Islet precursor cell (in vitro differentiated cells): Measurements from ENCODE around the gene C3orf52.

Experiments used
- DNase-seq: peaks from one replicate; pipeline ENCODE4 v3.0.0-alpha.2; 2018

Gene C3orf52

DNA sequence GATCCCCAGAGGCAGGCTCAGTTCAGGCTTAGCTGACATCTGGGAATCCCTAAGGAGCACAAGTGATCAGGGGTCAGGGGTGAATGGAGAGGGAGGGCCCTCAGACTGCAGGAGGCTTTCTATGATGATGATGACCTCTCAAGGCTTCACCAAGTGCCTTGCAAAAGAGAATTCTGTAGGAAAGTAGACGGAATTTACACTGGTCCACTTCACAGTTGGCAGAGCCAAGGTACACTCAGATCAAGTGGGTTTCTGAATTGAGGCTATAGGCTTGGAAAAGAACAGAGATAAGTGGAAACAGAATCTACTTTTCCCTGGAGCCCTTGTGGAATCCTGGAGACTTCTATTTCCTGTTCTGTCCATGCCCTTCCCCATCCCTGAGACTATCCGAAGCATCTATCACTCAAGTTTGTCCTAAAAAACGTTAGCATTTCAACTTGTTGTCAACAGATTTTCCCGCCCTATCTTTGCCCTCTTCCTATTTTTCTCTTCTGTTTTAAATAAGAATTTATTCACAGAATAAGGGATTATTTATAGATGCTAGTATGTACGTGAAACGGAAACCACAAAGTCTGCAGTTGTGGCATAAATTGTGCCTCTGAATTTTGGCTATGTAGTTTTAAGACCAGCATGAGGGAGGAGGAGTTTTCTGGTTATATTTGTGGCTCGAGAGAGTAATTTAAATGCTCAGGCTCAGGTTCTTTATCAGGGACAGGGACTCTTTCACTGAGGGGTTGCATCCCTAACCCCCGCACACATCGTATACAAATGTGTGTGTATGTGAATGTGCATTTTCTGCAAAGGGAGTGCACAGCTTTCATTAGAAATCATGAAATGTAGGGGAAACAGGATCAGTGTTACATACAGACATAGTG lies 34.0 kb downstream of the C3orf52 start:
- DNase-seq, result no peak

GRCh38 chr3:112121577-112122547 lies 35.7 kb downstream of the C3orf52 start:
- no peak for DNase-seq

DNA sequence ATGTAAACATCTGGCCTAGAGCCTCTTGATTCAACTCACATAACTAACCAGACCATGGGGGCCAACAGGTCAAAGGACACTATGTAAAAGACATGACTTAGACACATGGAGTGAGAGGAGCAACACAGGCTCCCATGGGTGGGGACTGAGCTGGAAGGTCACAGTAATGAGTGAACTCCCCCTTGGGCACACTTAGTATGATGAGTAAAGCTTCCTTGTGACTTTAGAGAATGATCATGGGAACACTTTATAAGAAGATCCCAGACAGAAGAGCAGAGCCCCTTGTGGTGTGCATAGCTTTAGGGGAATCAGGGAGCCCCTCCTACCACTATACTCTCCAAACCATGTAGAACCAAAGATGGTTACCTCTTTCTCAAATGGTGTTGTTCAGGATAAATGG lies 36.7 kb downstream of the C3orf52 start:
- no peak for DNase-seq

DNA sequence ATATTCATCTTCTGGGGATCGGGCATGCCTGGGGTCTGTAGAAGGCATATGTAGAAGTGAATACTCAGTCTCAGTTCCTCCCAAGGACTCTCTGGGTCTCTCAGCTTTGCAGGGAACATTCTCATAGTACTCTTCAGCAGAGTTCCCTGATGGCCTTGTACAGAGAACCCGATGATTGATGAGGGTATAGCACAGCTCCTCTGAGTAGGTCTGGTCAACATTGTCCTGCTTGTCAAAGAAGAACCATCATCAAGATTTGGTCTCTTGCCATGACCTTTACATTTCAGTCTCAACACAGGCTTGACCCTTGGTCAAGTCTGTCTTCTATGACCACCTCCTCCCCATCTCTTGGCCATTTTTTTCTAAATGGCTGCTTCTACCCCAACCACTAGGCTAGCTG lies 37.4 kb downstream of the C3orf52 start:
- DNase-seq, result no peak

DNA sequence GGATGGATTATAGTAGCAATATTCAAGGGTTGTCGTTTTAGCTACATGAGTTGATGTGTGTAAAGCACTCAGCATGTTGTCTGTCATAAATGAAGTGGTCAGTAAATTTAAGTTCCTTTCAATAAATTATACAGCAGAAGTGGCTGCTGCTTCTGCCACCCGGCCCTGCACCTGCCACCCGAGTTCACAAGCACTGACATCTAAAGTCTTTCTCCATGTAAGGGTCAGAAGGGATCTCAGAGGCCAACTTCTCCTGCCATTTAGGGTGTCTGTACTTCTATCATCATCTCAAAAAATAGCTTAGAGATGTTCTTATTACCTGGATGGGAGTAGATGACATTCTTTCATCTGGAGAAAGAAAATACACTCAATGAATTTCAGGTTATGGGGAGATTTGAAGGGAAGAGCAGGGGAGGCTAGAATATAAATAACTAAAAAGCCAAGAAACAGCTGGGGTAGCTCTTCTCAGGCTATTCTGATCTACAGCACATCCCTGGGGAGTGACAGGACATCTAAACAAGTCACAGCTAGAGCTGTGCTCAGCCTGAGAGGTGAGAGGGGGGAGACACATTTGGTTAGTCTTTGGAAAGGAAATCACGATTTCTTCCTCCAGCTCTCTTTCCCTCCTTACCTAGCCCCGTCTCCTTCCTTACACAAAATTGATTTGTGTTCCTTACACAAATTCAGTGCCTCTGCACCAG lies 38.9 kb downstream of the C3orf52 start:
- no peak for DNase-seq

DNA sequence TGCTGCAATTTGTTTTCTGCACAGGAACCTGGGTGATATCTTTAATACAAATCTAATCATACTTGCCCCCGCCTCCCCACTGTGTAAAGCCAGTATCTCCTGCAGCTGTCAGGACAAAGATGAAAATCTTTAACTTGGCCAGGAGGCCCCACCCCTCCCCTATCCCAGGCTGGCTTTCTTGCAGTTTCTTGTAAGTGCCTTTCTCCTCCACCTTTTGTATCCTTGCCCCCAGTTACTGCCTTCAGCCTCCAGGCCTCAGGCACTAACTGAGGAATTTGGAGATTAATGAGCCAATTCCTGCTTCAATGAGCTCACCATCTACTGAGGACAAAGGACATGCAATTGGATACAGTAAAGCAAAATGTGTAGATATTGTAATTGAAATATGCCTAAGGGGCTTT lies 40.3 kb downstream of the C3orf52 start:
- peak; percentile 91 for DNase-seq

- DNase-seq, result no peak
Observed at GRCh38 chr3:112127522-112128494, 41.6 kb downstream of the C3orf52 start.

GRCh38 chr3:112128843-112129727 lies 42.9 kb downstream of the C3orf52 start:
- DNase-seq, result peak; percentile 61

GRCh38 chr3:112129925-112130637 lies 43.9 kb downstream of the C3orf52 start:
- no peak for DNase-seq

DNA sequence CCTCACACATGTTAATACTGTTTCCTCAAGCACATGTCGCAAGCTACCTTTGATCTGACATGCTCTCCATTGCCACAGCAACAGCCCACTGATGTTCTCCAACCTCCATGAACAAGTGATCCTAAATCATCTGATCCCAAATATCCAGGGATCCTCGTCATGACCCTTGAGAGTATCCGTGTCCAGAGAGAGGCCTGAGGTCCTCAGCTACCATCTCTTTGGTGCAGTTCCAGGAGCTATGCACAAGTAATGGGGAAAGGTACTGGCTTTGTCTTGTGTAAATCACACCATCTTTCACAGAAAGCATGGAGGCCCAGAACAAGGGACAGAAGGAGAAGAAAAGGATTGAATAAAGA lies 44.4 kb downstream of the C3orf52 start:
- no peak for DNase-seq

DNA sequence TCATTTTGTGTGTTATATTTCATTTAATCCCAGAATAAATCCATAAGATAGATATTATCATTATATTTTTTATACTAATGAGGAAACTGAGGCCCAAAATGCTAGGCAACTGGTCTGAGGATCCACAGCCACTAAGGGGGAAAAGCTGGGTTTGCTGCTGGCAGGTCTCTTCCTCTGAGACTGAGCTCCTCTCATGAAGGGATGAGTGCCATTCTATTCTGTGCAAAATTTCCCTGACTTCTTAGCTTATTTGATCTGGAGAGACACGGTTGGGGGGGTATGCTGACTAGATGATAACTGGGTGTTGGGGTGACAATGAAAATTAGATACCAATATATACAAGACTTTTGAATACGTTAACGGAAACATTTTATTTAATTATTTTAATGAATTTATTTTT lies 44.9 kb downstream of the C3orf52 start:
- no peak for DNase-seq

DNA sequence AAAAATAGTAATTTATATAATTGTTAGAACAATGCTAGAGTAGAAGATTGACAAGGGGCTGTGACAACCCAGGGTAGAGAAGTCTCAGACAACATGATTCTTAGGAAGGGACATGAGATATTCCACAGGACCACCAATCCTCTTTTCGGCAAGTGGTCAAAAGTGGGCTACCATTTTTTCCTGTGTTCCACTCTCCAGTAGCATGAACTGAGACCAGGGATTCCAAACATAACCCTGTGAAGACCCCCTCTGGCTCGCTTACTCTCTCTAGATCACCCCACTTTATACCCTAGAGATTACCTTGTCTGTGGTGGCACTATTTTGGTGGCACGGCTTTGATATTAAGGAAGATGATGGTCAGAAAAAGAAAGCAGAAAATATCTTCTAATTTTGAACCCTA lies 45.9 kb downstream of the C3orf52 start:
- DNase-seq, result no peak

DNA sequence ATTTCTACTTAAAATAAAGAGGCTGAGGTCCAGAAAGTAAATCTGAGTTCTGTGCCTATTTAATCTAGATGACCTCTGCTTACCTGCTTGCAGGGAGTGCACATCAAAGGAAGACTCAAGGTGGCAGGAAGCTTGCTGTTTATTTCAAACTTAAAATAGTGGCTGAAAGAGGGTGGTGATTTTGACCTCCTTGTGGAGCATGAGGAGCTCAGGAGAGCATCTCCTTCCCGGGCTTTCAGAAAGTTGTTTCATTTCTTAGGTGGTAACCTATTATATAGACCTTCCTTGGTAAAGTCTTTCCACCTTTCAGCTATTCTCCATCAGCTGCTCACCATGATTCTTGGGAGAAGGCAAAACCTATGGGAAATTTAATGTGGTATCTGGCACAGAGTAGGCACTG lies 46.4 kb downstream of the C3orf52 start:
- no peak for DNase-seq

DNA sequence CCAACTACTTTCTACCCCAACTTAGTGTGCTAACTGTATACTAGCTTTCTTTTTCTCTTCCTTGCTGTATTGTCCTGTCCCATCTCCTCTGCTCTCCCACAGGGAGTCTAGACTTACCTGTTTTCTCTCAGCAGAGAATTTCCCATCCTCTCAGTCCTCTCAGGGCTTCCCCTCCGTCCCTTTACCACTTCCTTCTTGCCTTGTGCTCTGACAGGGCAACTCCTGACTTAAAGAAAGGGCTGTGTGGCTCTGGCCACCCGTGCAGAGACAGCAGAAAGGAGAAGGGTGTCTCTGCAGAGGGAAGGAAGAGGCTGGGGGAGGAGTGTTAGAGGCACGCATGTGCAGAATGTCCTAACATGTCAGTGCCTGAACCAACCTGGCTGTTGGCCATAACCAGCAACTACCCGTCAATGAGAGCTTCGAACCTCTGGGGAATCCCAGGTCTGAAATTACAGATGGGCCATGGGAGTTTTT lies 46.8 kb downstream of the C3orf52 start, which contains the start of gene GCSAM:
Gene GCSAM, minus strand, starts transcription at position 274 of the 474 bp plus-strand sequence. Its CDS starts 128 bp downstream, at position 146.
- no peak for DNase-seq

GRCh38 chr3:112133626-112134334 lies 47.6 kb downstream of the C3orf52 start:
- DNase-seq, result no peak

- DNase-seq, result no peak
Observed at GRCh38 chr3:112134335-112135124, 48.3 kb downstream of the C3orf52 start.

- no peak for DNase-seq
Observed at GRCh38 chr3:112136046-112136445, 49.9 kb downstream of the C3orf52 start.

- peak; percentile 65 for DNase-seq
Observed at GRCh38 chr3:112136959-112137693, 50.9 kb downstream of the C3orf52 start.
